Right lobe of liver (tissue), 4 donors: ENCODE results near the gene APPBP2.
"Not testable (repeated sequence)": the region's sequence is repeated elsewhere in the genome, so short reads cannot be mapped to it uniquely, and the experiment has no call there.

Experiments used
- CTCF ChIP-seq, 4 donors: fragments of 200-600 bp in 3 of 4; fragments of 450-650 bp in 1 of 4; IDR thresholded peaks; one replicate each; pipeline versions ENCODE4 v1.5.1 to v1.8.0; 2016 to 2022; ENCODE audit warnings: antibody characterized with exemption in 4 of 4, mild to moderate bottlenecking in 2 of 4
- POLR2A ChIP-seq: fragments of 450-650 bp; IDR thresholded peaks from one replicate; pipeline ENCODE4 v1.6.1; 2017; ENCODE audit warnings: antibody characterized with exemption, mild to moderate bottlenecking
- donor health status: DM: no; HTN: no; CAD: no.
- donor health status: DM: no; HTN: no; CAD: no.
- donor health status: DM: no; HTN: yes; CAD: no.

GRCh38 chr17:60430561-60430960 is 95.5 kb downstream of the APPBP2 start:
- not testable (repeated sequence) for TF ChIP-seq CTCF (IDR thresholded peaks at IDR 0.05); POLR2A
